Stimulated activated CD4-positive, alpha-beta T cell treated with anti-CD3 and anti-CD28 coated beads, Interleukin-15, amount 100 ng/mL, for 1 hour (primary cell): ENCODE measurements around the gene DISP2.
A peak's percentile ranks its signal among the peaks of the same experiment; 100 is the strongest.

ENCODE experiments used
- DNase-seq, 2 donors: peaks; one replicate each; pipeline ENCODE4 v3.0.0-alpha.2; 2020; ENCODE audit warnings: low read depth in 1 of 2, low spot score in 1 of 2

The DISP2 gene

DNA sequence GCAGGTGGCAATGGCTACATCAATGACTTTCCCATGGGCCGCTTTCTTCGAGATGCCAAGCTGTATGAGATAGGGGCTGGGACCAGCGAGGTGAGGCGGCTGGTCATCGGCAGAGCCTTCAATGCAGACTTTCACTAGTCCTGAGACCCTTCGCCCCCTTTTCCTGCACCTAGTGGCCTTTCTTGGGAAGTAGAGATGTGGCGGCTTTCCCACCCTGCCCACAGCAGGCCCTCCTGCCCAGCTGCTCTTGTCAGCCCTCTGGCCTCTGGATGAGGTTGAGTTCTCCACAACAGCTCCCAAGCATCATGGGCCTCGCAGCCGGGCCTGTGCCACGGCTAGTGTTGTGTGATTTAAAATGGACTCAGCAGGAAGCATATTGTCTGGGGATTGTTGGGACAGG is 60.1 kb downstream of the DISP2 start:
- no peak for DNase-seq

DNA sequence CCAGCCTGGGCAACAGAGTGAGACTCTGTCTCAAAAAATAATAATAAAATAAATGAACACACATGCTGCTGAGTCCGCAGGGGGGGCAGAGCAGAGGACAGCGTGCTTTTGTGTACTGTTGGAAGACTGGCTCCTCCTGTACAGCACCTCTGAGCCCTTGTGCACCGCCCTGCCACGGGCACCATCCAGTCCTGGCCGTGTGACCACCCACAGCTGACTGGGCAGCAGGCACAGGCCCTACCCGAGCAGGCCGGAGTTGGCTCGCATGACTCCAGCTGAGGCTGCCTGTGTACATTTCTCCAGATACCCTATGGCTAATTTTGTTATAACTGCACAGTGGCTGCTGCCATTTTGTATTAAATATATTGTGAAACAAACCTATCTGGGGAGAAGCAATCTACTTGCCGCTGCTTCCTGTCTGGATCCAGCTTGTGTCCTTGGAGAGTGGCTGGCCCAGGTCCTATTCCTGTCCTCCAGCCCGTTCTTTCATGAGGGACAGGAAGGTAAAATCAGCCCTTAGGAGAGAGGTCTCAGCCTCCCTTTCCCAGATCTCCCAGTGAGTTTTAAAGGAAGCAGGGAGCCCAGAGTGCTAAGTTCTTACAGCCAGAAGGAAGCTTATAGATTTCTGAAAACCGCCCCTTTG is 62.2 kb downstream of the DISP2 start:
- no peak for DNase-seq

DNA sequence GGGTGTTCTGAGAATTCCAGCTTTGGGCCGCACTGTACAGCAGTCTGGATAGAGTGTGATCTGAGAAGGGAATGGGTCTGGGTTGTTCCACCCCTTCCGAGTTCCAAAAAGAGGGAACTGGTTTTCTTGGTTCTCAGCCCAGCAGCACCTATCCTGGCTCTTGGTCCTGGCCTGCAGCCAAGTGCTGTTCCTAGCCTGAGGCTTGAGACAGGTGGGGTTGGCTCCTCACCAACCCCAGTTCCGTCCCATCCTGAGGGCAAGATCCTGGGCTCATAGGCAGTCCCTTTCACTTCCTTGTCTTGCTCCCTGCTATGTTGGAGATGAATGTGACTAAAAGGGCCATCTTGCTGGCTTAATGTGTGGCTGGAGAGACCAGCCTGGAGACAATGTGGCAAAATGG is 62.8 kb downstream of the DISP2 start:
- no peak for DNase-seq

DNA sequence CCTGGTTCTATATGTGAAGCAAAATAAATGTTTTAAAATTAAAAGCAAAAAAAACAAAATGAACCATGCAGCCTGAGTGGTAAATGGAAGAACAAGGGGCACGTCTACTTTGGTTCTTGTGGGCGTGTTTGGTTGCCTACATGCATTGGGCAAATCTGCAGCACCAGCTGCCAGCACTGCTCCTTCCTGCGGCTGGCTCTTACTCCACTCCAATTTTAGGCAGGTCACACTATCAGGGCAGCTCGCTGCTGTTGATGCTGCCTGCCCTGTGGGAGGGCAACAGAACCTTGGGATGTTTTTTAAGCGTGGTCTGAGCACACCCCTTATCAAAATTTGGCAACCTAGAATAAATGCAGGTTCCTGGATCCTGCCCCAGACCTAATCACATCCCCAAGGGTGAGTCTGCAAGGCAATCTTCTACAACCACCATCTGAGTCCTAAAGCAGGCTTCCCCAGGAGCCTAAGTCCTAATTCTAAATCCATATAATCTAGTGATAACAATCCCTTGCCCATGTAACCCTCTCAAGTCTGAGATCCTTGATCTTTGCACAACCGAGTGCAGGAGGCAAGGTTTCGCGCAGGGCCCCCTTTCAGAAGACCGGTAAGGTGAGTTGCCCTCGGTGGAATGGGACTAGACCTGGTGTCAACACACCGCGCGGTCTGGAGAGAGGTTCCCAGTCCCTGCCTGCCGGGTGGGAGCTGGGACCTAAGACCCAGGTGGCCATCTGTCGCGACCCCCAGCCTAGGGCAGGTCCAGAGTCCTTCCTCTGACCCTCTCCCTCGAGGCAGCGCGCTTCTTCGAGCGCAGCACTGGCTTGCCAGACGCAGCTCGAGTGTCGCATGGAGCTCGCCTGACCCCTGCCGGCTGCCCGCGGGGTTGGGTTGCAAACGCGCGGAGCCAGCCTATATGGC is 63.5 kb downstream of the DISP2 start:
- peak; percentile 56 to 79 for DNase-seq

DNA sequence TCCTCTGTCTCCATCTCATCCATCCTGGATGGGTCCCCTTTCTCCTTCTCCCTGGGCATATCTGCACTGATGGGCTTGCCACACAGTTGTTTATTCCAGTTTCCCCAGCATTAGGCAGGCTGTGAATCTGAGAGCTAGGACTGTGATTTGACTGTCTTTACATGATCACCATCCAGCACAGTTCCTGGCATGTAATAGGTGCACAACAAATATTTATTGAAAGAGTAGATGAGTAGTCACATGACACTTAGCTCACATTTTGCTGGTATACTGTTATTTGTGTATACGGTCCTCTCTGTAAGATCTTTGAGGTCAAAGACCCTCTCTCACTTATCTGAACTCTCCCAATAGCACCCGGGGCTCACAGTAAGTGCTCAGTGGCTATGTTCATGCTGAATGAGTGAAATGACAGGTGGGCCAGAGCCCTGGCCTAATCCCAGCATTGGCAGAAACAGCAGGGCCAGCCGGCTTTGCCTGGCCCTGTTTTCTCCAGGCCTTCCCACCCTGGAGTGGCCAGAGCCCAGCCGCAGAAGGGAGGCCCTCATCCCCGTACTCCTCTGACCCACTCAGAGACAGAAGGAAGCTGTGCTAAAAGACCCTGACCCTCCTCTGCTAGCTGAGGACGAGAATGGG is 66.6 kb downstream of the DISP2 start:
- no peak for DNase-seq

DNA sequence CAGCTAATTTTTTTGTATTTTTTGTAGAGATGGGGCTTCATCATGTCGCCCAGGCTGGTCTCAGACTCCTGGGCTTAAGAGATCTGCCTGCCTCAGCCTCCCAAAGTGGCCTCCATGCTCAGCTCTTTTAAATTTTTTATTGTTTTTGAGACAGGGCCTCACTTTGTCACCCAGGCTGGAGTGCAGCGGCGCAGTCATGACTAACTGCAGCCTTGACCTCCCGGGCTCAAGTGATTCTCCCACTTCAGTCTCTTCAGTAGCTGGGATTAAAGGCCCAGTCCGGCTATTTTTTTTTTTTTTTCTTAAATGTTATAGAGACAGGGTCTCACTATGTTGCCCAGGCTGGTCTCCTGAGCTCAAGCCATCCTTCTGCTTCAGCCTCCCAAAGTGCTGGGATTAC is 67.7 kb downstream of the DISP2 start:
- no peak for DNase-seq

DNA sequence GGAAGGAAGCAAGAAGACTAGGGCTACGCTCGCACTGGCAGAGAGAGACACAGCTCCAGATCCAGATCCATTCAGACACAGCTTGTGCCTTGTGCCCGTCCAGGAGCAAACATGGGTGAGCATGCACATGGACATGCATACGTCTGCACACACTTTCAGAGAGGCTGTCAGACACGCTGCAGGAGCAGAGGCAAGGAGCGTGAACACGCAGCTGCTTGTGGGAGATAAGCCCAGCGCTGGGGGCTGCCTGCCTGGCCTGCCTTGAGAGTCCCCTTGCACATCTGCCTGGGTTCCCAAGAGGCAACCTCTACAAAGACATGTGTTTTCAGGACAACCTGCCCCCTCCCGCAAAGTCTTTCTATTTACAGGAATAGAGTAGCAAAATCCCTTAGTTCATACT is 69.2 kb downstream of the DISP2 start:
- DNase-seq: no peak

DNA sequence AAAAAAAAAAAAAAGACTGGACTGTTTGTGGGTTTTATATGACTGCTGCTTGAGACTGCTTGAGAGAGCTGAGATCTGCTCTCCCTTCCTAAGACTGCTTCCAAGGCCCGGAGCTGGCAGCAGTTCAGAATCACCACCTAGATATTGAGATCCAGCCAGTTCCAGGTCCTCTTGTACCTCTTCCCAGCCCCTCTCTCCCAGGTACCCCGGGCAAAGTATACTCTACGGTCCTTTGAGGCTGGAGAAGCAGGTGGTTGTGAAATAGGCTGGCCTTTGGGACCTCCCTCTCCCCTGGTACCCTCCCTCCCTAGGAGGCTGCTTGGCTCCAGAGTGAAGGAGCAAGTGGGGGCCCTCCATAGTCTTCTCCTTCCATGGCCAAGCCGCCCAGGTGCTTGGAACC is 70.2 kb downstream of the DISP2 start:
- no peak for DNase-seq
